Testis (tissue), 3 donors: ENCODE data around the gene PDE6G. TPM values are rescaled to one million over a fixed set of nuclear protein-coding genes. Genes with fewer than 3 reads are reported as not detected.
A peak's percentile ranks its signal among the peaks of the same experiment; 100 is the strongest.

ENCODE experiments used
- DNase-seq: peaks from one replicate; pipeline ENCODE4 v3.0.0-alpha.2; 2019
- H3K27ac ChIP-seq, 2 donors: fragments of 200-600 bp; sonication (generic); one replicate each; pipeline ENCODE4 v1.5.1; 2019
- H3K27me3 ChIP-seq: fragments of 200-600 bp; sonication (generic); one replicate; pipeline ENCODE4 v1.5.1; 2019
- H3K36me3 ChIP-seq: fragments of 200-600 bp; sonication (generic); one replicate; pipeline ENCODE4 v1.5.1; 2017; ENCODE audit warnings: low read depth; ENCODE audit errors: missing control alignments
- H3K4me1 ChIP-seq: fragments of 200-600 bp; sonication (generic); one replicate; pipeline ENCODE4 v1.5.1; 2019
- H3K4me3 ChIP-seq, 2 donors: fragments of 200-600 bp; sonication (generic); one replicate each; pipeline ENCODE4 v1.5.1; 2017 to 2019
- H3K9me3 ChIP-seq: fragments of 200-600 bp; sonication (generic); one replicate; pipeline ENCODE4 v1.5.1; 2017
- CTCF ChIP-seq, 3 experiments: fragments of 450-650 bp in 2 of 3; fragments of 200-600 bp in 1 of 3; sonication (generic) in 1 of 3; IDR thresholded peaks; one replicate each; pipeline ENCODE4 v1.5.1; 2016 to 2019; ENCODE audit warnings: antibody characterized with exemption in 3 of 3, mild to moderate bottlenecking in 2 of 3, moderate library complexity in 1 of 3
- POLR2A ChIP-seq: fragments of 450-650 bp; IDR thresholded peaks from one replicate; pipeline ENCODE4 v1.6.1; 2017; ENCODE audit warnings: antibody characterized with exemption, mild to moderate bottlenecking, moderate library complexity
- WGBS, 2 donors: methylation state at CpG; one replicate each; pipeline ENCODE4 v1.1.5; 2018; 5-methylcytosine and 5-hydroxymethylcytosine counted together
- intact Hi-C: fragments of 100-400 bp; cut with DNase I; formaldehyde crosslinking; loops from one replicate; pipeline ENCODE4 v1.15.1; 2023; ENCODE audit warnings: low total_unique reads
- microRNA-seq, 2 donors: library from miRNA; unstranded; fragments of <30 nt; microRNA quantifications; one replicate each; pipeline ENCODE4, GENCODE V29; 2016; ENCODE audit warnings: borderline number of aligned reads in 2 of 2, borderline replicate concordance in 1 of 2
- polyA plus RNA-seq: library from polyadenylated mRNA; stranded (reverse); fragments of 350-450 nt; fragmentation: Illumina TruSeq; extraction: RNeasy Lipid Tissue Mini Kit (QIAGEN cat#74804); gene quantifications from one replicate; pipeline ENCODE4 v1.2.3, GENCODE V29; 2014; ENCODE audit warnings: low read depth, low replicate concordance; ENCODE audit not compliant: insufficient read depth
- small RNA-seq, 2 donors: library from RNA; depleted of rRNA; stranded (forward); fragments of <200 nt; gene quantifications; one replicate each; pipeline ENCODE3, GENCODE V24; 2016
- total RNA-seq, 2 donors: library from RNA; depleted of rRNA; stranded (reverse); fragments of >200 nt; gene quantifications; one replicate each; pipeline ENCODE4 v1.2.3, GENCODE V29; 2016

PDE6G gene
- total and polyA plus RNA-seq, 3 donors from 2014 or later = 0.56 to 4.9 (median 1.0) TPM

GRCh38 chr17:81608082-81608481 lies 48.3 kb downstream of the PDE6G start:
- intact Hi-C loops = no loop called here
- TF ChIP-seq CTCF (IDR thresholded peaks at IDR 0.05) (no peak), POLR2A (no peak)
- Histone ChIP-seq H3K36me3 (no peaks in the 10 kb centered on the region), H3K9me3 (no peaks in the 10 kb centered on the region), H3K27me3 (no peaks in the 10 kb centered on the region), H3K27ac (no peak overlapping the region), H3K4me1 (peaks cover 8% of the 10 kb centered on the region), H3K4me3 (no peak overlapping the region)
- no peak for DNase-seq
- WGBS, 2 donors = 82 to 97% methylated on average over 1 to 4 of the region's 4 CpGs

DNA sequence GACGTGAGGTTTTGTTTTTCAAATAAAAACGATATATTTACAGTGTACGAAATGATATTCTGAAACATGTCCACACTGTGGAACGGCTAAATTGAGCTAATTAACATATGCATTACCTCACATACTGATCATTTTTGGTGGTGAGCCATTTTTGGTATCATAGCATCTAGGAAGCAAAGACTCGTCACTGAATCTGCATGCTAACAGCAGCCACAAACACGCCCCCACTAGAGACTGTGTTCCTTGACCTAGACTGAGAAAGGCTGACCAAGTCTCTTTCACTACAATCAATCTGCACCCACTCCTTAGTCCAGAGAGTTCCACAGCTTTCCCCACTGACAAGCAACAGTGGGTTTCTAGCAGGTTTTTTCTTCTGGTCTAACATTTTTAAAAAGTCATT lies 48.9 kb downstream of the PDE6G start:
- WGBS, 2 donors = 77 to 78% methylated on average over 6 of the region's 6 CpGs
- Histone ChIP-seq H3K36me3 (no peaks in the 10 kb centered on the region), H3K27me3 (no peaks in the 10 kb centered on the region), H3K27ac (no peak overlapping the region), H3K4me3 (no peak overlapping the region), H3K9me3 (no peaks in the 10 kb centered on the region), H3K4me1 (peaks cover 8% of the 10 kb centered on the region)
- intact Hi-C loops = no loop called here
- no peak for DNase-seq
- TF ChIP-seq POLR2A (no peak), CTCF (IDR thresholded peaks at IDR 0.05) (no peak)

- Histone ChIP-seq H3K36me3 (no peaks in the 10 kb centered on the region), H3K4me1 (peaks cover 3% of the 10 kb centered on the region), H3K27me3 (no peaks in the 10 kb centered on the region), H3K4me3 (no peak overlapping the region), H3K27ac (no peak overlapping the region), H3K9me3 (no peaks in the 10 kb centered on the region)
- intact Hi-C loops = no loop called here
- TF ChIP-seq POLR2A (no peak), CTCF (IDR thresholded peaks at IDR 0.05) (no peak)
- DNase-seq = no peak
- WGBS, 2 donors = 89 to 91% methylated on average over 11 of the region's 11 CpGs
Measured at GRCh38 chr17:81603846-81604610, 52.3 kb downstream of the PDE6G start.

GRCh38 chr17:81601525-81602120 lies 54.7 kb downstream of the PDE6G start:
- no peaks in the 10 kb centered on the region for H3K27me3 ChIP-seq
- intact Hi-C loops = no loop called here
- H3K27ac ChIP-seq = no peak overlapping the region
- H3K36me3 ChIP-seq = no peaks in the 10 kb centered on the region
- H3K9me3 ChIP-seq = no peaks in the 10 kb centered on the region
- H3K4me3 ChIP-seq = no peak overlapping the region
- 47 to 50% methylated on average over 9 of the region's 9 CpGs for WGBS, 2 donors
- no peak for TF ChIP-seq POLR2A
- TF ChIP-seq CTCF (IDR thresholded peaks at IDR 0.05) = peak; percentile 23 to 78 (median 63)
- DNase-seq = peak; percentile 44
- no peaks in the 10 kb centered on the region for H3K4me1 ChIP-seq

Small RNAs within 50 kb of the gene (microRNA-seq; reads per million reads assigned to microRNA genes)
- 0 reads per million in 2 donors for gene MIR6786

Small RNAs within 50 kb of the gene (small RNA-seq; reads per million reads assigned to genes)
- gene MIR6786 = 0 to 0.09 reads per million in 2 donors

Other genes starting within 250 kb of the PDE6G start
- 1,000 to 10,000 TPM; 1,790 to 2,057 TPM for gene ACTG1, start 143.7 kb downstream of the PDE6G start, total RNA-seq
- gene ACTG1, start 143.7 kb downstream of the PDE6G start, polyA plus RNA-seq = 1,571 TPM
- 1 to 10 TPM; 3.5 to 4.0 TPM for gene FSCN2, start 128.2 kb downstream of the PDE6G start, total RNA-seq
- 0.37 TPM for gene FSCN2, start 128.2 kb downstream of the PDE6G start, polyA plus RNA-seq
- 10 to 100 TPM; 42.6 to 45.8 TPM for gene FAAP100, start 104.2 kb downstream of the PDE6G start, total RNA-seq
- 17.6 TPM for gene FAAP100, start 104.2 kb downstream of the PDE6G start, polyA plus RNA-seq
- 100 to 1,000 TPM; 106 to 130 TPM for gene NPLOC4, start 19.4 kb downstream of the PDE6G start, total RNA-seq
- gene NPLOC4, start 19.4 kb downstream of the PDE6G start, polyA plus RNA-seq = 122 TPM
- gene TSPAN10, start 19.3 kb downstream of the PDE6G start, total RNA-seq = 1 to 10 TPM; 1.2 to 1.3 TPM
- gene TSPAN10, start 19.3 kb downstream of the PDE6G start, polyA plus RNA-seq = 3.1 TPM
- gene OXLD1, start 10.1 kb upstream of the PDE6G start, total RNA-seq = 10 to 100 TPM; 40.9 to 48.3 TPM
- 45.2 TPM for gene OXLD1, start 10.1 kb upstream of the PDE6G start, polyA plus RNA-seq
- gene CCDC137, start 10.2 kb upstream of the PDE6G start, total RNA-seq = 10 to 100 TPM; 19.0 to 19.9 TPM
- gene CCDC137, start 10.2 kb upstream of the PDE6G start, polyA plus RNA-seq = 18.6 TPM
- gene ARL16, start 27.3 kb upstream of the PDE6G start, total RNA-seq = 10 to 100 TPM; 35.7 to 44.2 TPM
- gene ARL16, start 27.3 kb upstream of the PDE6G start, polyA plus RNA-seq = 55.8 TPM
- 100 to 1,000 TPM; 154 to 160 TPM for gene HGS, start 27.5 kb upstream of the PDE6G start, total RNA-seq
- gene HGS, start 27.5 kb upstream of the PDE6G start, polyA plus RNA-seq = 182 TPM
- 10 to 100 TPM; 57.2 to 58.0 TPM for gene MRPL12, start 46.8 kb upstream of the PDE6G start, total RNA-seq
- 54.7 TPM for gene MRPL12, start 46.8 kb upstream of the PDE6G start, polyA plus RNA-seq
- 10 to 100 TPM; 30.0 to 42.0 TPM for gene SLC25A10, start 55.7 kb upstream of the PDE6G start, total RNA-seq
- 51.4 TPM for gene SLC25A10, start 55.7 kb upstream of the PDE6G start, polyA plus RNA-seq
- gene GCGR, start 147.6 kb upstream of the PDE6G start, total RNA-seq = 1 to 10 TPM; 1.3 to 1.5 TPM
- gene GCGR, start 147.6 kb upstream of the PDE6G start, polyA plus RNA-seq = 0.88 TPM
- gene MCRIP1, start 176.7 kb upstream of the PDE6G start, total RNA-seq = 100 to 1,000 TPM; 160 to 181 TPM
- gene MCRIP1, start 176.7 kb upstream of the PDE6G start, polyA plus RNA-seq = 206 TPM
- 1 to 10 TPM; 1.6 to 1.9 TPM for gene PPP1R27, start 178.5 kb upstream of the PDE6G start, total RNA-seq
- gene PPP1R27, start 178.5 kb upstream of the PDE6G start, polyA plus RNA-seq = 7.5 TPM
- 100 to 1,000 TPM; 205 to 230 TPM for gene P4HB, start 204.0 kb upstream of the PDE6G start, total RNA-seq
- 213 TPM for gene P4HB, start 204.0 kb upstream of the PDE6G start, polyA plus RNA-seq
- 100 to 1,000 TPM; 135 to 161 TPM for gene ARHGDIA, start 214.8 kb upstream of the PDE6G start, total RNA-seq
- 201 TPM for gene ARHGDIA, start 214.8 kb upstream of the PDE6G start, polyA plus RNA-seq
- gene ALYREF, start 235.0 kb upstream of the PDE6G start, total RNA-seq = 100 to 1,000 TPM; 114 to 124 TPM
- 140 TPM for gene ALYREF, start 235.0 kb upstream of the PDE6G start, polyA plus RNA-seq
- 100 to 1,000 TPM; 191 to 198 TPM for gene ANAPC11, start 235.2 kb upstream of the PDE6G start, total RNA-seq
- gene ANAPC11, start 235.2 kb upstream of the PDE6G start, polyA plus RNA-seq = 195 TPM
- 10 to 100 TPM; 22.7 to 27.3 TPM for gene NPB, start 245.7 kb upstream of the PDE6G start, total RNA-seq
- 1.8 TPM for gene NPB, start 245.7 kb upstream of the PDE6G start, polyA plus RNA-seq